Mesenteric fat pad (tissue), 1 donor: ENCODE data around the gene CUL9. TPM values are rescaled to one million over a fixed set of nuclear protein-coding genes. Genes with fewer than 3 reads are reported as not detected.

ENCODE experiments used
- DNase-seq: peaks from one replicate; pipeline ENCODE4 v3.0.0-alpha.2; 2020; ENCODE audit warnings: low spot score
- total RNA-seq: library from RNA; stranded (reverse); fragmentation: NEBNext Ultra II Directional; extraction: Animal tissue kit (Norgen Biotek cat#: 25700); gene quantifications from one replicate; pipeline ENCODE4 v1.2.1, GENCODE V29; 2021
- donor health status: DM: yes; HTN: yes; CAD: no.

Gene CUL9
- total RNA-seq, 1 donor from 2014 or later, result 26.6 TPM

- peak; percentile 93 for DNase-seq
These were observed 9.6 kb upstream of the CUL9 start for GRCh38 chr6:43172104-43173007.

GRCh38 chr6:43173591-43174262 is 8.3 kb upstream of the CUL9 start:
- no peak for DNase-seq

GRCh38 chr6:43174263-43175112 is 7.5 kb upstream of the CUL9 start:
- DNase-seq, result peak; percentile 97

- DNase-seq, result no peak
These were observed 6.1 kb upstream of the CUL9 start for GRCh38 chr6:43175676-43176422.

- no peak for DNase-seq
These were observed 5.6 kb upstream of the CUL9 start for GRCh38 chr6:43176423-43176786.

GRCh38 chr6:43178150-43178549 is 3.8 kb upstream of the CUL9 start:
- DNase-seq, result no peak

GRCh38 chr6:43178951-43179830 is 2.8 kb upstream of the CUL9 start:
- no peak for DNase-seq

GRCh38 chr6:43180058-43180457 is 1.9 kb upstream of the CUL9 start:
- DNase-seq, result no peak

- no peak for DNase-seq
These were observed 1.0 kb upstream of the CUL9 start for GRCh38 chr6:43180985-43181384.

GRCh38 chr6:43181621-43181941 is 415 bp upstream of the CUL9 start:
- no peak for DNase-seq

- DNase-seq, result no peak
These were observed 1.4 kb downstream of the CUL9 start for GRCh38 chr6:43183441-43183840.

- no peak for DNase-seq
These were observed 2.4 kb downstream of the CUL9 start for GRCh38 chr6:43184268-43184985.

GRCh38 chr6:43185391-43185985 is 3.5 kb downstream of the CUL9 start:
- DNase-seq, result no peak

GRCh38 chr6:43186019-43186418 is 4.0 kb downstream of the CUL9 start:
- no peak for DNase-seq

GRCh38 chr6:43186706-43187105 is 4.7 kb downstream of the CUL9 start:
- DNase-seq, result no peak

- peak; percentile 51 for DNase-seq
These were observed 5.8 kb downstream of the CUL9 start for GRCh38 chr6:43187821-43188220.

GRCh38 chr6:43188426-43188825 is 6.4 kb downstream of the CUL9 start:
- peak; percentile 87 for DNase-seq

- DNase-seq, result no peak
These were observed 7.8 kb downstream of the CUL9 start for GRCh38 chr6:43189776-43190304.

GRCh38 chr6:43192911-43193310 is 10.9 kb downstream of the CUL9 start:
- DNase-seq, result peak; percentile 78
